AG09319 (cell line): ENCODE results near the gene GAK.

Source experiments
- DNase-seq: peaks from one replicate; pipeline ENCODE4 v3.0.0-alpha.2; 2010; ENCODE audit warnings: low read depth; ENCODE audit errors: extremely low read depth
- TF ChIP-seq, protein P1 (sequence below): IDR thresholded peaks from 2 replicates; pipeline ENCODE4 v1.5.1; 2011; ENCODE audit warnings: low read depth, mild to moderate bottlenecking, inconsistent platforms, low read length, moderate library complexity

The GAK gene

DNA sequence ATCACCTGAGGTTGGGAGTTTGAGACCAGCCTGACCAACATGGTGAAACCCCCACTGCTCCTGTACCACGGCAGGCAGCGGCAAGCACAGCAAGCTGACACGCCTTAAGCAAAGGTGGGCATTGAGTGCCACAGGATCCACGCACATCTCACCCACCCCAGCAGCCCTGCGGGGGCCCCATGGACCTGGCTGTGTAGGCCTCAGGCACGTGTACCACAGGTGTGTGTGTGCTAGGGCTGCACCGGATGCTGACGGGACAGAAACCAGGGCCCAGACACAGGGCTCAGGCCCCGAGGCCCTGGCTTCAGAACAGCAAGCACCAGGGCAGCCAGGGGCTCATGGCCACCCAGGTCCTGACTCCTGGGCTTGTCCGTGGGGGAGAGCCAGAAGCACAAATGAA lies 46.8 kb downstream of the GAK start:
- no peak for DNase-seq
- TF ChIP-seq, protein P1, sequence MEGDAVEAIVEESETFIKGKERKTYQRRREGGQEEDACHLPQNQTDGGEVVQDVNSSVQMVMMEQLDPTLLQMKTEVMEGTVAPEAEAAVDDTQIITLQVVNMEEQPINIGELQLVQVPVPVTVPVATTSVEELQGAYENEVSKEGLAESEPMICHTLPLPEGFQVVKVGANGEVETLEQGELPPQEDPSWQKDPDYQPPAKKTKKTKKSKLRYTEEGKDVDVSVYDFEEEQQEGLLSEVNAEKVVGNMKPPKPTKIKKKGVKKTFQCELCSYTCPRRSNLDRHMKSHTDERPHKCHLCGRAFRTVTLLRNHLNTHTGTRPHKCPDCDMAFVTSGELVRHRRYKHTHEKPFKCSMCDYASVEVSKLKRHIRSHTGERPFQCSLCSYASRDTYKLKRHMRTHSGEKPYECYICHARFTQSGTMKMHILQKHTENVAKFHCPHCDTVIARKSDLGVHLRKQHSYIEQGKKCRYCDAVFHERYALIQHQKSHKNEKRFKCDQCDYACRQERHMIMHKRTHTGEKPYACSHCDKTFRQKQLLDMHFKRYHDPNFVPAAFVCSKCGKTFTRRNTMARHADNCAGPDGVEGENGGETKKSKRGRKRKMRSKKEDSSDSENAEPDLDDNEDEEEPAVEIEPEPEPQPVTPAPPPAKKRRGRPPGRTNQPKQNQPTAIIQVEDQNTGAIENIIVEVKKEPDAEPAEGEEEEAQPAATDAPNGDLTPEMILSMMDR = no peak

GRCh38 chr4:884896-885295 lies 47.2 kb downstream of the GAK start:
- TF ChIP-seq, protein P1 = no peak
- no peak for DNase-seq

DNA sequence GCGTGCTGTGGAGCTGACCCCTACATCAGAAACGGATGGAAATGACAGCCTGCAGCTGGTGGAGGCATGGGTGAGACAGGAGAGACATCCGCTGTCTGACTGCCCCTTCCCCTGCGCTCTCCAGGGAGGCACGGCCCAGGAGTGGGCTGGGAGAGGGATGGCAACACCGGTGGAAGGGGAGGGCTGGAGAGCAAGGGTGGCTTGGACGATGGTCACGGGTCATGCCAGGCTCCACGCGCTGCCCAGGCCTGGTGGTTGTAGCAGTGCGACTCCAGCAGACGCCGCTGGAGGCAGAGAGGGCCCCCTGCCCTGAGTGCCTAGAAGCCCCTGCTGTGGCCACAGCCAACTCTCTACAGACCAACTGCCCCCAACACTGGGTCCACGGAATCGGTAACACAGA lies 47.9 kb downstream of the GAK start:
- DNase-seq = no peak
- TF ChIP-seq, protein P1 = no peak

DNA sequence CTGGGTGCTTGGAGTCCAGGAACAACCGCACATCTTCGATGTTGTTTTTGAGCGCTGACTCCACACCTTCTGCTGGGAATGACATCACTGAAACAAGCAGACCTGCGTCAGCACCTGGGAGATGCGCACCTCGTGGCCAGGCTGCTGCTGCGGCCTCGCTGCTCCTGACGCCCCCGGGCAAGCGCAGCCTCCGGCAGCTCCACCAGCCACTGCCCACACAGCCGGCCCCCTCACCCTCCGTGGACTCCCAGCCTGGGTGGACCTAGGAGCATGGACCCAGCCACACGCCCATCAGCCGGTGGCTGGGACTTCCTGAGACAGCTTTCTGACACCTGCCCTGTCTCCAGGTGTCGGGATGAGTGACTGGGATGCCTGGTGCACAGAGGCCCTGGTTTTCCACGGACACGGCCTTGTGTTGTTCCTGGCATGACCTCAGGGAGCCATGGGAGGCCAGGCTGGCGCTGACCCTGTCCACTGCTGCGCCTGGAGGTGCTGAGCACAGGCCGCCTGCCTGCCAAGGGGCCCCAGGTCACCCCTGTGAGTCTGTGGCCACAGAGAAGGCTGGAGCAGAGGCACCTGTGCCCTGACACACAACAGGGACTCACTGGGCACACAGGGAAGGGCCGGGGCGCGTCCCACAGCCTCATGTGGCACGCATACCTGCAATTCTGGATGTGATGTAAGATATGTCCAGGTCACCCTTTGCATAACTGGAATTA lies 48.6 kb downstream of the GAK start:
- no peak for DNase-seq
- TF ChIP-seq, protein P1 = no peak

DNA sequence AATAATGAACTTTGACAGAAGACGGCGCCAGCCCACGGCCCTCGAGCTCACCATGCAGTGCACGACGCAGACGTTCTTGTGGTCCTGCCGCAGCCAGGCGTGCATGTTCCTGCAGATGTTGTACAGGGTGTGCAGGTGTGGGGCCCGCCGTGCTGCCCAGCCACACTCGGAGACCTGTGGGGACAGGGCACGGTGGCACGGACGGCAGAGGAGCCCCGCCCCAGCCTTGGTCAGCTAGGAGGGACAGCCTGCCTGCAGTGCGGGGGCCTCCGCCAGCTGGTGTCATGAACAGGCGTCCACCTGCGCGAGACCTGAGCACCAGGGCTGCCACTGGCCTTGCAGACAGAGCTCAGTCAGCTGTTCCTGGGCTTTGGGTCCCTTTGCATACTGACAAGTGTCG lies 49.5 kb downstream of the GAK start:
- TF ChIP-seq, protein P1 = no peak
- no peak for DNase-seq

DNA sequence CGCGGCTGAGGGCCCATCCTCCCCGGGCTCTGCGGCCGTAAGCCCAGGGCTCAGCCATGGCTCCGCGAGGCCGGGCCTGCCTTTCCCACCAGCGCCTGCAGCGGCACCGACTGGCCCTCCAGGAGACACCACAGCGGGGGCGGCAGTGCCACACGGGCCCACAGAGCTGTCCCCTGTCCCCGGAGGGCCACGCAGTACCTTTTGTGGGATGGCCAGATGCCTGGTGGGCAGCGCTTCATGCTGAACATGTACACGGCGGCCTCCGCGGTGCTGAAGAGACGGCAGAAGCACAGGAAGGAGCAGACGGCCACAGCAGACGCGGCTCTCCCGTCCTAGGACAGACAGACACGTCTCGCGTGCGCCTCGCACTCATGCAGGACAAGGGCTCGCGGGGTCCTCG lies 50.4 kb downstream of the GAK start:
- TF ChIP-seq, protein P1 = no peak
- DNase-seq = no peak

DNA sequence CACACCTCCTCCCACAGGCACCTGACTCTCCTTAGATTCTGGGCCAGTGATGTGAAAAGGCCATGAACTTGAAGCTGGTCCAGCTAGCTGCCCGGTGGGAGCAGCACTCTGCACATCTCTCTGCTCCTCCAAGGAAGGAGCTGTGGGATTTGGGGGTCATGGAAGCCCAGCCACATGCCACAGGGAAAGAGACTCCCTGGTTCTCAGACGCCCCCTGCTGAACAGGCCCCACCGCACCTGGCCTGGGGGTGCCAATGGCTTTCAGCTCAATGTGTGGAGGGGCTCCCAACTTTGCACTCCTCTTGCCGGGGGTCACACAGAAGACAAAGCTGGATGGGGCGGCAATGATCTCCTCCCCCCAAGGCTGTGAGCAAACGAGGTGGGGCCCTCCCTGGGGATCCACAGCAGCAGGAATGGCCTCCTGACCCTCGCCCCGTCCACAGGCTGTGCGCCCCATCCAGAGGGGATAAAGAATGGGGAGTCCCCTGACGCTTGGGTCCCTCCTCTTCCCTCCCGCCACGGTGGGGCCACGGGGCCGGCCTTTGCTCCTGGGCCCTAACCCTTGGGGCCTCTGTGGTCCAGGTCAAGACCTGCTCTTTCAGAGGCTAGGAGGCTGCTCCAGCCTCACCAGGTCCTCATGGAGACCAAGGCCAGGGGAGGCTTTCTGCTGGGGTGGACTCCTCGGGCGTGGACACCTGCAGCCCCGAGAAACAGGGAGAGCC lies 51.3 kb downstream of the GAK start:
- TF ChIP-seq, protein P1 = no peak
- no peak for DNase-seq
